HG03378 (cell line): ENCODE measurements around the gene AKAP8L.
"Not testable (repeated sequence)": the region's sequence is repeated elsewhere in the genome, so short reads cannot be mapped to it uniquely, and the experiment has no call there.

Experiments used
- ATAC-seq: cut with Tn5 transposase; IDR thresholded peaks from one replicate; pipeline ENCODE4 v1.9.1; 2021; ENCODE audit warnings: mild to moderate bottlenecking, moderate library complexity; ENCODE audit not compliant: unreplicated experiment

AKAP8L gene

GRCh38 chr19:15358918-15359317, 59.9 kb downstream of the AKAP8L start:
- ATAC-seq: no peak

GRCh38 chr19:15357906-15358305, 60.9 kb downstream of the AKAP8L start:
- ATAC-seq: no peak

GRCh38 chr19:15354566-15355296, 64.1 kb downstream of the AKAP8L start:
- no peak for ATAC-seq

GRCh38 chr19:15353908-15354307, 64.9 kb downstream of the AKAP8L start:
- ATAC-seq: no peak

GRCh38 chr19:15352535-15352934, 66.3 kb downstream of the AKAP8L start:
- not testable (repeated sequence) for ATAC-seq

- not testable (repeated sequence) for ATAC-seq
These were observed 77.5 kb downstream of the AKAP8L start for GRCh38 chr19:15341328-15341727.

GRCh38 chr19:15340086-15340485, 78.7 kb downstream of the AKAP8L start:
- no peak for ATAC-seq

GRCh38 chr19:15337202-15337601, 81.6 kb downstream of the AKAP8L start:
- no peak for ATAC-seq

GRCh38 chr19:15335992-15336391, 82.8 kb downstream of the AKAP8L start:
- not testable (repeated sequence) for ATAC-seq

GRCh38 chr19:15332311-15332996, 86.3 kb downstream of the AKAP8L start, which contains the start of gene BRD4:
BRD4 (minus strand) TSS chr19:15332539; CDS start chr19:15273099, 59,440 bp downstream.
- ATAC-seq: no peak

- ATAC-seq: no peak
These were observed 87.1 kb downstream of the AKAP8L start for GRCh38 chr19:15331419-15332310.

- ATAC-seq: no peak
These were observed 87.9 kb downstream of the AKAP8L start for GRCh38 chr19:15330801-15331418.
